Measurements from ENCODE around the gene TBCB.

Gene TBCB

GRCh38 chr19:36103842-36104552 is 11.3 kb upstream of the TBCB start:
- Histone ChIP-seq H3K36me3 (ENCODE audit: insufficient read depth, low read length) (peaks cover 76% of the 10 kb centered on the region), H3K9ac (ENCODE audit: low read depth, low read length) (no peak overlapping the region), H3K9me3 (ENCODE audit: insufficient read depth, low read depth, low read length) (no peaks in the 10 kb centered on the region), H3K27ac (ENCODE audit: low read depth, low read length) (no peak overlapping the region), H3K4me1 (ENCODE audit: insufficient read depth, low read length) (no peaks in the 10 kb centered on the region), H3K27me3 (ENCODE audit: insufficient read depth, low read length) (no peaks in the 10 kb centered on the region), H3K4me3 (ENCODE audit: low read length) (no peak overlapping the region)
- 93% methylated on average over 12 of the region's 12 CpGs for WGBS

- no peaks in the 10 kb centered on the region for H3K9me3 ChIP-seq (ENCODE audit: insufficient read depth, low read depth, low read length)
- H3K27ac ChIP-seq (ENCODE audit: low read depth, low read length): no peak overlapping the region
- H3K4me1 ChIP-seq (ENCODE audit: insufficient read depth, low read length): no peaks in the 10 kb centered on the region
- no peaks in the 10 kb centered on the region for H3K27me3 ChIP-seq (ENCODE audit: insufficient read depth, low read length)
- H3K4me3 ChIP-seq (ENCODE audit: low read length): no peak overlapping the region
- no peak overlapping the region for H3K9ac ChIP-seq (ENCODE audit: low read depth, low read length)
- peaks cover 53% of the 10 kb centered on the region for H3K36me3 ChIP-seq (ENCODE audit: insufficient read depth, low read length)
- WGBS: 95% methylated on average over 6 of the region's 6 CpGs
Measured at GRCh38 chr19:36106441-36106840, 8.8 kb upstream of the TBCB start.

- Histone ChIP-seq H3K9me3 (ENCODE audit: insufficient read depth, low read depth, low read length) (no peaks in the 10 kb centered on the region), H3K27me3 (ENCODE audit: insufficient read depth, low read length) (no peaks in the 10 kb centered on the region), H3K36me3 (ENCODE audit: insufficient read depth, low read length) (peaks cover 50% of the 10 kb centered on the region), H3K4me3 (ENCODE audit: low read length) (no peak overlapping the region), H3K4me1 (ENCODE audit: insufficient read depth, low read length) (no peaks in the 10 kb centered on the region), H3K27ac (ENCODE audit: low read depth, low read length) (no peak overlapping the region), H3K9ac (ENCODE audit: low read depth, low read length) (no peak overlapping the region)
- 95% methylated on average over 5 of the region's 5 CpGs for WGBS
Measured at GRCh38 chr19:36106991-36107390, 8.3 kb upstream of the TBCB start.

- Histone ChIP-seq H3K9me3 (ENCODE audit: insufficient read depth, low read depth, low read length) (no peaks in the 10 kb centered on the region), H3K27me3 (ENCODE audit: insufficient read depth, low read length) (no peaks in the 10 kb centered on the region), H3K36me3 (ENCODE audit: insufficient read depth, low read length) (peaks cover 47% of the 10 kb centered on the region), H3K9ac (ENCODE audit: low read depth, low read length) (no peak overlapping the region), H3K27ac (ENCODE audit: low read depth, low read length) (no peak overlapping the region), H3K4me1 (ENCODE audit: insufficient read depth, low read length) (no peaks in the 10 kb centered on the region), H3K4me3 (ENCODE audit: low read length) (no peak overlapping the region)
- WGBS: 99% methylated on average over 3 of the region's 3 CpGs
Measured at GRCh38 chr19:36108684-36109083, 6.6 kb upstream of the TBCB start.

GRCh38 chr19:36110487-36111199 is 4.6 kb upstream of the TBCB start, which contains the start of gene OVOL3:
Gene OVOL3, plus strand, starts transcription at chr19:36111143. Its CDS starts 60 bp downstream, at chr19:36111203.
- H3K27ac ChIP-seq (ENCODE audit: low read depth, low read length): peak within 1 kb of the TSS; percentile 16; the same call in 1 of the 2 replicates
- WGBS: 41% methylated on average over 1 of the region's 1 CpG

GRCh38 chr19:36111200-36111539 is 4.1 kb upstream of the TBCB start:
- no peak overlapping the region for H3K9ac ChIP-seq (ENCODE audit: low read depth, low read length)
- peaks cover 26% of the 10 kb centered on the region for H3K36me3 ChIP-seq (ENCODE audit: insufficient read depth, low read length)
- H3K4me1 ChIP-seq (ENCODE audit: insufficient read depth, low read length): peaks cover under 1% of the 10 kb centered on the region; the same call in 1 of the 2 replicates
- no peaks in the 10 kb centered on the region for H3K27me3 ChIP-seq (ENCODE audit: insufficient read depth, low read length)
- 60% methylated on average over 13 of the region's 13 CpGs for WGBS
- H3K9me3 ChIP-seq (ENCODE audit: insufficient read depth, low read depth, low read length): no peaks in the 10 kb centered on the region
- no peak overlapping the region for H3K4me3 ChIP-seq (ENCODE audit: low read length)
- peak overlapping the region; percentile 16; the same call in 1 of the 2 replicates for H3K27ac ChIP-seq (ENCODE audit: low read depth, low read length)

More at GRCh38 chr19:36110487-36111199, 4.6 kb upstream of the TBCB start, which contains the start of gene OVOL3:
- H3K36me3 ChIP-seq (ENCODE audit: insufficient read depth, low read length): peaks cover 29% of the 10 kb centered on the region
- H3K9ac ChIP-seq (ENCODE audit: low read depth, low read length): no peak within 1 kb of the TSS
- no peak within 1 kb of the TSS for H3K4me3 ChIP-seq (ENCODE audit: low read length)
- no peaks in the 10 kb centered on the region for H3K4me1 ChIP-seq (ENCODE audit: insufficient read depth, low read length)
- no peaks in the 10 kb centered on the region for H3K9me3 ChIP-seq (ENCODE audit: insufficient read depth, low read depth, low read length)
- H3K27me3 ChIP-seq (ENCODE audit: insufficient read depth, low read length): no peaks in the 10 kb centered on the region

- Histone ChIP-seq H3K36me3 (ENCODE audit: insufficient read depth, low read length) (peaks cover 28% of the 10 kb centered on the region), H3K9me3 (ENCODE audit: insufficient read depth, low read depth, low read length) (no peaks in the 10 kb centered on the region), H3K4me3 (ENCODE audit: low read length) (no peak overlapping the region), H3K27ac (ENCODE audit: low read depth, low read length) (no peak overlapping the region), H3K9ac (ENCODE audit: low read depth, low read length) (no peak overlapping the region), H3K4me1 (ENCODE audit: insufficient read depth, low read length) (peaks cover 3% of the 10 kb centered on the region; the same call in 1 of the 2 replicates), H3K27me3 (ENCODE audit: insufficient read depth, low read length) (no peaks in the 10 kb centered on the region)
- WGBS: 97% methylated on average over 10 of the region's 10 CpGs
Measured at GRCh38 chr19:36112678-36113077, 2.6 kb upstream of the TBCB start.

GRCh38 chr19:36113425-36113824 is 1.8 kb upstream of the TBCB start:
- Histone ChIP-seq H3K9ac (ENCODE audit: low read depth, low read length) (0 out of 2 replicates have a peak overlapping the region, but pooled peaks have one; percentile 54), H3K9me3 (ENCODE audit: insufficient read depth, low read depth, low read length) (no peaks in the 10 kb centered on the region), H3K4me3 (ENCODE audit: low read length) (peak overlapping the region; percentile 76), H3K36me3 (ENCODE audit: insufficient read depth, low read length) (peaks cover 33% of the 10 kb centered on the region), H3K27me3 (ENCODE audit: insufficient read depth, low read length) (no peaks in the 10 kb centered on the region), H3K27ac (ENCODE audit: low read depth, low read length) (no peak overlapping the region), H3K4me1 (ENCODE audit: insufficient read depth, low read length) (peaks cover 3% of the 10 kb centered on the region; the same call in 1 of the 2 replicates)
- 95% methylated on average over 34 of the region's 34 CpGs for WGBS

GRCh38 chr19:36113894-36114720 is 1.2 kb upstream of the TBCB start:
- Histone ChIP-seq H3K27me3 (ENCODE audit: insufficient read depth, low read length) (no peaks in the 10 kb centered on the region), H3K9ac (ENCODE audit: low read depth, low read length) (peak overlapping the region; percentile 54), H3K9me3 (ENCODE audit: insufficient read depth, low read depth, low read length) (no peaks in the 10 kb centered on the region), H3K36me3 (ENCODE audit: insufficient read depth, low read length) (peaks cover 39% of the 10 kb centered on the region), H3K27ac (ENCODE audit: low read depth, low read length) (peak overlapping the region; percentile 66; the same call in 1 of the 2 replicates), H3K4me3 (ENCODE audit: low read length) (peak overlapping the region; percentile 76), H3K4me1 (ENCODE audit: insufficient read depth, low read length) (peaks cover 3% of the 10 kb centered on the region; the same call in 1 of the 2 replicates)
- WGBS: 13% methylated on average over 48 of the region's 48 CpGs

- no peaks in the 10 kb centered on the region for H3K9me3 ChIP-seq (ENCODE audit: insufficient read depth, low read depth, low read length)
- peak within 1 kb of the TSS; percentile 66; the same call in 1 of the 2 replicates for H3K27ac ChIP-seq (ENCODE audit: low read depth, low read length)
- peak within 1 kb of the TSS; percentile 76 for H3K4me3 ChIP-seq (ENCODE audit: low read length)
- under 1% methylated on average over 60 of the region's 60 CpGs for WGBS
- peak within 1 kb of the TSS; percentile 54 for H3K9ac ChIP-seq (ENCODE audit: low read depth, low read length)
- no peaks in the 10 kb centered on the region for H3K27me3 ChIP-seq (ENCODE audit: insufficient read depth, low read length)
- peaks cover 45% of the 10 kb centered on the region for H3K36me3 ChIP-seq (ENCODE audit: insufficient read depth, low read length)
- H3K4me1 ChIP-seq (ENCODE audit: insufficient read depth, low read length): peaks cover 3% of the 10 kb centered on the region; the same call in 1 of the 2 replicates
Measured at GRCh38 chr19:36114721-36115452, 381 bp upstream of the TBCB start, which contains the start of gene POLR2I. Gene POLR2I, minus strand, starts transcription at chr19:36114875. Its CDS starts 19 bp downstream, at chr19:36114856.
